Activated CD8-positive, alpha-beta memory T cell treated with anti-CD3 and anti-CD28 coated beads, Interleukin-2, amount 50 U/mL, for 24 hours (primary cell): ENCODE results near the gene RLIM.
"Not testable (repeated sequence)": the region's sequence is repeated elsewhere in the genome, so short reads cannot be mapped to it uniquely, and the experiment has no call there.

Source experiments
- DNase-seq: peaks from one replicate; pipeline ENCODE4 v3.0.0-alpha.2; 2020; ENCODE audit errors: extremely low read depth

RLIM gene, protein sequence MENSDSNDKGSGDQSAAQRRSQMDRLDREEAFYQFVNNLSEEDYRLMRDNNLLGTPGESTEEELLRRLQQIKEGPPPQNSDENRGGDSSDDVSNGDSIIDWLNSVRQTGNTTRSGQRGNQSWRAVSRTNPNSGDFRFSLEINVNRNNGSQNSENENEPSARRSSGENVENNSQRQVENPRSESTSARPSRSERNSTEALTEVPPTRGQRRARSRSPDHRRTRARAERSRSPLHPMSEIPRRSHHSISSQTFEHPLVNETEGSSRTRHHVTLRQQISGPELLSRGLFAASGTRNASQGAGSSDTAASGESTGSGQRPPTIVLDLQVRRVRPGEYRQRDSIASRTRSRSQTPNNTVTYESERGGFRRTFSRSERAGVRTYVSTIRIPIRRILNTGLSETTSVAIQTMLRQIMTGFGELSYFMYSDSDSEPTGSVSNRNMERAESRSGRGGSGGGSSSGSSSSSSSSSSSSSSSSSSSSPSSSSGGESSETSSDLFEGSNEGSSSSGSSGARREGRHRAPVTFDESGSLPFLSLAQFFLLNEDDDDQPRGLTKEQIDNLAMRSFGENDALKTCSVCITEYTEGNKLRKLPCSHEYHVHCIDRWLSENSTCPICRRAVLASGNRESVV

DNA sequence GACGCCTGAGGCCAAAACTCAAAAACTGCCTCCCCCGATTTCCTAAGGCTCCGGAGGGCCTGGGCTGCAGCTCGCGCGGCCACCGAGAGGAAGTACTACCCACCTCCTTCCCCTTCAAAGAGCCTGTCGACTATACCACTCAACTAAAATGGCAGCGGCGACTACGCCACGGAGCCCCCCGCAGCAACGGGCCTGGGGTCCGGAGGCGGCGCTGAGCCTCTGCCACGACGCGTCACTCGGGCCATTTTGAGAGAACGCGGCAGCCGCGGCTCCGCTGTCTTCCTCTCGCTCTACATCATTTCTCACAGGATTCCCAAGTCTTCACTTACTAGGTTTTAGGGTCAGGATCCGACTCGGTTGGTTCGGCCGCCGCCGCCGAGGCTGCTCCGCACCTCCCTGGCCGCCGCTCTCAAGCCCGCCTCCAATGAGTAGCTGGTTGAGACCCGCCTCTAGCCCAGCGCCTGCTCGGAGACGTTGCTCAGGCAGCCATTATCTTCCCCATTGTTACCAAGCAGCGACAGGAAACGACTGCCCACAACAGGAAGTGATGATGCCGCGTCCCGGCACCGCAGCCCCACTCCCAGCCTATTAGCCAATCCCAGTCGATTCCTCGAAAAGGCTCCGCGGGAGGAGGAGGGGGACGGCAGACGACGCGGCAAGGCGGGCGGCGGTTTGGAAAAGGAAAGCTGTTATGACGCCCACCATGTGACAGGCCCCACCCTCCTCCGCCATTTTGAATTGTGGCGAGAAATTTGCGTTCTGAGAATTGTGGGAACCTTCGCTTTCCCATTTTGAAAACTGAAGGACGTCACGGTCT lies at the start of gene RLIM:
Gene RLIM, minus strand, starts transcription at position 532 of the 817 bp plus-strand sequence. CDS start 18,647 bp downstream, outside the sequence.
- peak; percentile 77 for DNase-seq

DNA sequence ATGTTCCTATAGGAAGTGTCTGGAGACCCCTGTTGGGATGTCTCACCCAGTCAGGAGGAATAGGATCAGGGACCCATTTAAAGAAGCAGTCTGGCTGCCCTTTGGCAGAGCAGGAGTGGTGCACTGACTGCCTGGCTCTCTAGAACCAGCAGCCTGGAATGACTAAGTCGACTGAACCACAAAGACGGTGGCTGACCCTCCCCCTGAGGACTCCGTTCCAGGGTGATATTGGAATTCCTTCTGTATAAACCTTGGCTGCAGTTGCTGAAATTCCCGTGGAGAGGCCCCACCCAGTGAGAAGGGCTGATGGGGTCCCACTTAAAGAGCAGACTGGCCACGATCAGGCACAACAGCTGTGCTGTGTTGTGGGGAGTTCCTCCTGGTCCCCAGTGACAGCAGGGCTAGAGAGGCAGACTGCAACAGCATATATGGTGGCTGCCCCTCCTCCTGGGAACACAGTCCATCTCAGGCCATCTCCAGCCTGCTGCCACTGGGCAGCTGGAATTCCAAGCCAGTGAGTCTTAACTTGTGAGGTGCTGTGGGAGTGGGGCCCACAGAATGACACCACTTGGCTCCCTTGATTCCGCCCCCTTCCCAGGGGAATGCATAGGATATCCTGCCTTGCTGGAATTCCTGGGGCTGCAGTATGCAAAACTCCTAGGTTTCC lies 41.8 kb upstream of the RLIM start:
- DNase-seq: no peak

DNA sequence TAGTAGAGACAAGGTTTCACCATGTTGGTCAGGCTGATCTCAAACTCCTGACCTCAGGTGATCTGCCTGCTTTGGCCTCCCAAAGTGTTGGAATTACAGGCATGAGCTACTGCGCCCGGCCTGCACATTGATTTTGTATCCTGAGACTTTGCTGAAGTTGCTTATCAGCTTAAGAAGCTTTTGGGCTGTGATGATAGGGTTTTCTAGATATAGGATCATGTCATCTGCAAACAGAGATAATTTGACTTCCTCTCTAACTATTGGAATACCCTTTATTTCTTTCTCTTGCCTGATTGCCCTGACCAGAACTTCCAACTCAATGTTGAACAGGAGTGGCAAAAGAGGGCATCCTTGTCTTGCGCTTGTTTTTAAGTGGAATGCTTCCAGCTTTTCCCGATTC lies 40.5 kb upstream of the RLIM start:
- not testable (repeated sequence) for DNase-seq

DNA sequence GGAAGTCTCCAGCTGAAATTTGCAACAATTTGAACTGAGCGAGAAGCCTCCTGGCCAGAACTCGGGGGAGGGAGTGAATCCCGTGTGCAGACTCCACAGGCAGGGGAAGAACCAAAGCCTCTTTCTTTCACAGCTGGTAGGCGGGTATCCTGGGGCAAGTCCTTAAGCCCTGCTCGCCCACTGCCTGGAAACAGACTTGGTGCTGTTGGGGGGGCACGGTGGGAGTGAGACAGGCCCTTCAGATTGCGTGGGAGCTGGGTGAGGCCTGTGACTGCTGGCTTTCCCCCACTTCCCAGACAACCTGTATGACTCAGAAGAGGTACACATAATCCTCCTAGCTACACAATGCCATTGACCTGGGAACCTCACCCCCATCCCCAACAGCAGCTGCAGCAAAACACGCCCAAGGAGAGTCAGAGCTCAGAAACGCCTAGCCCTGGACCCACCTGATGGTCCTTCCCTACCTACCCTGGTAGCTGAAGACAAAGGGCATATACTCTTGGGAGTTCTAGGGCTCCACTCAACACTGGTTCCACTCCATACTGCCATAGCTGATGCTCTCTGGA lies 22.4 kb upstream of the RLIM start:
- DNase-seq: no peak

DNA sequence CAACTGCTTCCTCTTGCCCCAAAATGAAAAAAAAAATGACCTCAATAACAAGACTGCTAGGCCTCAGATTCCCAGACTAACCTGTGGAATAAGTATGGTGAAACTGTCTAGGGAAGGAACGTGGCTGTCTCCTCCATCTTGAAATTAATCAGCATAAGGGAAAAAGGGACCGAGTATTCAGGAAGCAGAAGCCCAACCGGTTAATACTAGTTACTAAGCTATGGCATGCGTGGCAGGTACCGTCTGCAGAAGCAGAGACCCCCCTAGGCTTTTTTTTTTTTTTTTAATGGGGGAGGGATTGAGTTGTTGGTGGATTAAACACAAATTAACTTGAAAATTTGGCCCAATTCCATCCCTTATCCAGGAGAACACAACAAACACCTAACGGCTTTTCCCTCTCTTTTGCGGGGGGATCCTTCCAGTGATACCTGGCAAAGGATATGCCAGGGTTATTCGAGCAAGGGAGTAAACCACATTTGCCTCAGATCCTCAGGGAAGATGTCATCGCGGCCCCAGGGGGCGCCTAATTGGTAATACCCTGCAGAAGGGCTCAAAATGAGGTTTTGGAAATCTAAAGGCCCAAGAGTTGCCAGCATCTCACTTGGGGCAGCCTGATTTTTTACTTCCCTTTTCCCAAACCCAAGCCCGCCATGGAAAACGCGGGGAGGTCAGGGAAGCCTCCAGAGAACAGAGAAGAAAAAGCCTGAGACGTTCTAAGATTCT lies 893 bp downstream of the RLIM start:
- no peak for DNase-seq

DNA sequence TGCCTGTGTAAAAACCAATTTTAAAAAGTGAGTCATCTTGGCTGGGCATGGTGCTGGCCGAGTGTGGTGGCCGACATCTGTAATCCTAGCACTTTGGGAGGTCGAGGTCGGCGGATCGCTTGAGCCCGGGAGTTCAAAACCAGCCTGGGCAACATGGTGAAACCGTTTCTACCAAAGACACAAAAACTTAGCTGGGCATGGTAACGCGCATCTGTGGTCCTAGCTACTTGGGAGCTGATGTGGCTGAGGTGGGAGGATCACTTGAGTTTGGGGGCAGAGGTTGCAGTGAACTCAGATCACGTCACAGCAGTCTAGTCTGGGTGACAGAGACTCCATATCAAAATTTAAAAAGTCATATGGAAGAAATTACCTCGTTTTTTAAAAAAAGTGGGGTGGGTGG lies 7.6 kb downstream of the RLIM start:
- DNase-seq: no peak

DNA sequence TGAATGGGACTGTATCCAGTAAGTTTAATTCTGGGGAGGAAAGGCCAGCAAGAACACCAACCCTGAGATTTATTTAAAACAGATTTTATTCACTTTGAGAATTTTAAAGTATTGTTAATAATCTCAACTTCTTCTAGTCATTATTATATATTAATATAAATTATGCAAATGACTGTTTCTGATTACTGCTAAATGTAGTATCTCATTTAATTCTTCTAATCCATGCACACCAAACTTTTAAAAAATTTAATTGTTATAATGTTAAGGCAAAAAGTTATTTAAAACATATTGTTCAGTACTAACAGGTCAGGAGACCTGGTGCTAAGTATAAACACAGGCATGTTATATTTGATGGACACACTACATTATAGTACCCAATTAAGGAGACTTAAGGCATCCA lies 8.1 kb downstream of the RLIM start:
- no peak for DNase-seq

DNA sequence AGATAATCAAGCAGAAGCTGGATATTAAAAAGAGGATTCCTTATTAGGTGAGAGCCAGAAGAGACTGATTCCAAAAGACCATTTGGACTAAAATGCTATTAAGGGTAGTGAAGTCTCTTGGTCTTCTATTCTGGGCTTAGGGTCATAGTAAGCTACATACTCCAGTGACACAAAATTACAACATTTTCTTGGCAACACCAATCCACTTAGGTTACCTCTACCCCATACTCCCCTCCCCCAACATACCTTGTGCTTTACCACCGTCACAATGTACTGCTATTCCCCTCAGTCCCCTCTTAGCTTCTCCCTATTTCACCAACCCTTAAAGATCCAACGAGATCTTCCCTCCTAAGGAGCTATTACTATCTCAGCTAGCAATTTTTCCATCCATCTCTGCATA lies 11.4 kb downstream of the RLIM start:
- DNase-seq: no peak

DNA sequence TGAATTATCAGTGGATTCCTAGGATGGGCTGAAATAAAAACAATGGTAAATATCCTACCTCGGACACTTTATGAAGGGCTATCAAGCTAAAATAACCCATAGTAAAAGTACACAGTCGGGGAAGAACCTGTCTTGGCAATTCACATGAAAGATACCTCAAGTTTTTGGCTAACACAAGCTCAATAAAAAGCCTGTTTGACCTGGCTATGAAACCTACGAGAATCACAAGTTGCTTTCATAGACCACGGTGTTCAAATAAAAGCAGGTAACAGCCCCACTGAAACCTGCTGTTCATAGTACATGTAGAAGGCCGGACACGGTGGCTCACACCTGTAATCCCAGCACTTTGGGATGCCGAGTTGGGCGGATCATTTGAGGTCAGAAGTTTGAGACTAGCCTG lies 12.3 kb downstream of the RLIM start:
- DNase-seq: no peak

DNA sequence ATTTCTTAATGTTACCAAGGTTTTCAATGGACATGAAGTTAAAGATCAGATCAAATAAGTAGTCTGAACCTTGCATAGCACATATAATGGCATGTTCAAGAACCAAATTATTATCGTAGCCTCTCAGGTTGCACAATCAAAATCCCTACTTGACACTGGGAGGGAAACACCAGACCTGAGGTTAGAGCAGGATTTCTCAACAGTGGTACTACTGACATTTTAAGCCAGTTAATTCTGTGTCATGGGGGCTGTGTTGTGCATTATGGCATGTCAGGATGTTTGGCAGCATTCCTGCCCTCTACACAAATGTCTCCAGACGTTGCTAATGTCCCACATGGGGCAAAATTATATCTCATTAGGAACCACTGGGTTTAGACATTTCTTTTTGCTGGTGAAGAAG lies 20.8 kb downstream of the RLIM start:
- DNase-seq: no peak

DNA sequence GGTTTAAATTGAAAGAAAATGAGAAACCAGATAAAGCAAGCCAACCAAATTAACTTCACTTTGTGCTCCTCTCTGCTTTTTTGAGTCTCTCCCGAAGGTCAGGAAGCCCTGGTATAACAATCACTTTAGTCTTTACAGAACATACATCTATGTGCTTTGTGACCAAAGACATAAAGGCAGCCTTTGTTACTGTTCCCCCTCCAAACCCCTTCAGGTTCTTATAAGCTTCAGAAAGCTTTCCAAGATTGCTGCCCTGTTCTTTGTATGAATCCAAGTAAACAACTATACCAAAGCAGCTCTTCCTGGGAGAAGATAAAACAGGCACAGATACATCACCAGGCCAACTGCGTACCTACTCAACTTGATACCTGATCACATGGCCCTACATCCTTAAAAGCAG lies 28.7 kb downstream of the RLIM start:
- no peak for DNase-seq

DNA sequence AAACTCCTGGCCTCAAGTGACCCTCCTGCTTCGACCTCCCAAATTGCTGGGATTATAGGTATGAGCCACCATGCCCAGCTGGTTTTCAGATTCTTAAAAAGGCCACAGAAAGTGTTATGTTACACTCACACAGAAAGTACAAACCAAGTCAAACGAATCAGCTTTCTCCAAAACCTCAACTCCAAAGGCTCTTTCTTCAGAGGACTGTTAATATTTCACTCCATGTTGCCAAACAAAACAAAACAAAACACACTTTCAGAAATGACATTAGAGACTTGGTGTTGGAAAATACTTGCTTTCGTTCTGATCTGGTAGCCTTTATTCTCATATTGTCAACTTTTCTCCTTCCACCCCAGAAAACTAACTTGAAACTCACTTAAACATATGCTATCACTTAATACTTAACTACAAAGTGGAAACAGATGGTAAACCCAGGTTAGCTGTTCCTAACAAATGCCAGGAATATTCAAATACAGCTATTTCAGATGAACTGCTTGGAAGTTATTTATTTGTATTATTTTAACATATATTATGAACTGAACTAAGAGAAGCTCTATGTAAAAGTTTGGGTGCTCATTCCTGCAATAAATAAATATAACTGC lies 34.7 kb downstream of the RLIM start:
- no peak for DNase-seq

DNA sequence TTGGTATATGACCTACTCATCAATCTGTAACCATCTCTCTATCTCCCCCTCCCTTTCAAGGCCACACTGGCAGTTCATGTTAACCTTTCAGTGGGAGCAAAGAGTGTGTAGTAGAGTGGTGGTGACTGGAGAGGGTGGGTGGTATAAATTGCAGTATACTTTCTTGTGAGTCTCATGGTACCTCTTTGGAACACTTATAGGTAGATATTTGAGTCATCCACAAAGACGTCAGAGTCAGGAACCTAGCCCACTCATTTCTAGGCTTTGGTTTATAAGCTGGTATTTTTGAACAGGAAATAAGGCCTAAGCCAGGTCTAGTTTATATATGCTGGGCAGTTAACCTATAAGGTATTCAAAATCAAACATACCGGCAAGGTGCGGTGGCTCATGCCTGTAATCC lies 36.3 kb downstream of the RLIM start:
- DNase-seq: no peak

DNA sequence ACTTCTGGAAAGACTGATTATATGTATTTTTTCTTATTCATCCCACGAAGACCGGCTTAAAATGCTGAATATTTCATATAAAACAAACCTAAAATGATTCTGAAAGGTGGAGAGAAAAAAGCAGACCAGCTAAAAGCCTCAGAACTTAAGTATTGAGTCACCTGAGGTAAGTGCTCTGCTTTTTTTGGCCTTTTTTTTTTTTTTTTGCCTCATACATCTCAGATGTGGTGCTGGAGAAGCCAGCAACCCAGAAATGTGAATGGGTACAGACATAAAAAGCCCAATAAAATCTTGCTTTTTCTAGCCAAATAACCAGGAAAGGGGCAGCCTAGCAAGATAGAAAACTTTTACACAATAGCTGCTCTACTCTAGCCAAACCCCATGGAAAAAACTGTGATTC lies 57.0 kb downstream of the RLIM start:
- DNase-seq: no peak

DNA sequence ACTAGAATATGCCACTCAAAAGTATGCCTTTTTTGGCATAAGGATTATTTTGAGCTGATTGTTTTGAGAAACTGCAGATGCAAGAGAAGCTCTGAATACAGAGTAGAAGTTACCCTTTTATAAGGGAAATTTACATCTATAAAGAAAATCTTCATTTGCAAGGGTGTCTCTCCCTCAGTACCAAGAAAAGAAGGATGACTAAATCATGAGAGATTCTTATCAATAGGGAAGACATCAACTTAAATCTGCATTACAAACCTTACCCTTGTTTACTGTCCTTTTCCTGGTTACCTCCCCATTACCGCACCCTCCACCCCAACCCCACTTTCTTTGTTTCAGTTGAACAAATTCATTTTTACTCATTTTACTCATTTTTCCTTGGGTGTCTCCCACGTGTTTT lies 62.5 kb downstream of the RLIM start:
- no peak for DNase-seq

DNA sequence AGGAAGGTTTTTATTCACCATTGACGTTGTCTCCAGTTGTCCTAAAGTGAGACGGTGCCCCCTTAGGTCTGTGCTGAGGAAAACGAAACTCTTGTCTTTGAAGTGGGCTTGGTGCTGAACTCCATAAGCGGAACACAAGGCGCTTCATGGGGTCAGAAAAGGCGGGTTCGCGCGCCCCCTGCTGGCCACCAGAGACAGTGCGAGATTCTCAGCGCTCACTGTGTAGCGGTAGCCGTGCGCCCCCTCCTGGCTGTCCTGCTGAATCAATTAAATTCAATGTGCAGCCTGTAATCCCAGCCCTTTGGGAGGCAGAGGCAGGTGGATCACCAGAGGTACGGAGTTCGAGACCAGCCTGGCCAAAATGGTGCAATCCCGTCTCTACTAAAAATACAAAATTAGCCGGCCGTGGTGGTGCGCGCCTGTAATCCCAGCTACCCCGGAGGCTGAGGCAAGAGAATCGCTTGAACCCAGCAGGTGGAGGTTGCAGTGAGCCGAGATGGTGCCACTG lies 64.1 kb downstream of the RLIM start:
- DNase-seq: peak; percentile 42

DNA sequence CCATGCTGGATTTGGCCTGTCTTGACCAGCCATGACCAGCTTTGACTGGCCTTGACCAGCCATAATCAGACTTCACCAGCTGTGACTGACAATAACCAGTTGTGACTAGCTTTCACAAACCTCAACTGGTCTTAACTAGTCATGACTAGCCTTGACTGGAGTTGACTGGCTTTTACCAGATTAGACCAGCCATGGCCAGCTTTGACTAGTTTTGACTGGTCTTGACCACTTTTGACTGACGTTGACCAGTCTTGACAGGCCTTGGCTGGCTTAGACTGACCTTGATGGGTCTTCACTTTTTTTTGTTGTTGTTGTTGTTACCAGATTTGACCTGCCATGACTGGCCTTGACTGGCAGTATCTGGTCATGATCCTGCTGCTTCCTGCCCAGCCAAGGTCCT lies 67.4 kb downstream of the RLIM start:
- no peak for DNase-seq

DNA sequence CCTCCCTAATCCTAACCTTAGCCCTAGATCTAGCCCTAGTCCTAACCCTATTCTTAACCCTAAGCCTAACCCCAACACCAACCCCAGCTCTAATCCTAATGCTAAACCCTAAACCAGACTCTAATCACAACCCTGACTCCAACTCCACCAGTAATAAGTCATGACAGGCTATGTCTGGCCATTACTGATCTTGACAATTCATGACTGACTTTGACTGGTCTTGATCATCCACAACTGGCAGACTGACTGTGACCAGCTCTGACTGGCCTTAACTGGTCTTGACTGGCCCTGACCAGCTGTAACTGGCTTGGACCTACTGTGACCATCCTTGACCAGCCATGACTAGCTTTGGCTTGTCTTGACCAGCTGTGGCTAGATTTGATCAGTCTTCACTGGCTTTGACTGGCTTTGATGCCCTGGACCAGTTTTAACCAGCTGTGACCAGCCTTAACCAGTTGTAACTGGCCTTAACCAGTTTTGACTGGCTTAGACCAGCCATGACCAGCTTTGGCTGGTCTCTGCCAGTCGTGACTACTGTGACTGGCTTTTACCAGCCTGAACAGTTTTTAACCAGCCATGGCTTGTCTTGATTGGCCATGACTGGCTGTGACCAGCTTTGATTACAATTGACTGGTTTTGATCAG lies 68.4 kb downstream of the RLIM start:
- DNase-seq: no peak

DNA sequence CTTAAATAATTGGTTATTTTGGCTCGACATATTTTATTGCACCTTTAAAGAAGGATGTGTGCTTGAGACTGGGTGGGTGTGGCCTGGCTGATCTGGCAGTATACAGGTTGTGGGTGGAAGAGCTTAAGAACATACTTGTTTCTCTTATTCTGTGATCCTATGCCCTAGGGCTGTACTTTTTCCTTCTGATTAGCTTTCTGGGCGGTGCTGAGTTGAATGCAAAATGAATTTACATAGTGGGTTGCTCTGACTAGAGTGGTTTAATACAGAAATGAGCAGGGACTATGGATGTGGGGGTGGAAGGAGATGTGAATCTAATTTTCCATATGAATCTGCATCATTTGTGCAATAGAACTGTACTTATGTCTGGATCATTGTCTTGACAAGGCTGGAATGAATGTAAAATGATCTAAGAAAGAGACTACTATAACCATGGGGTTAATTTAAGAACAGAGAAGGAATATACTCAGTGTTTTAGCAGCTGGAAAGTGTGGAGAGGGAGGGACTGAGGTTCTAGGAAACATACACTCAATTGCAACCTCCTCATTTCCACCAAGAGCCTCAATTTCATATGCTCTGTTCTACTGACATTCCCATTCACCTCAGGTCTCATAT lies 73.7 kb downstream of the RLIM start:
- DNase-seq: no peak
